Right renal cortex interstitium (tissue), 3 donors: ENCODE results near the gene GRK1. TPM values are rescaled to one million over a fixed set of nuclear protein-coding genes. Genes with fewer than 3 reads are reported as not detected.
A peak's percentile ranks its signal among the peaks of the same experiment; 100 is the strongest.

Source experiments
- DNase-seq, 3 donors: peaks; one replicate each; pipeline ENCODE4 v3.0.0-alpha.2; 2013; ENCODE audit warnings: low read depth in 3 of 3, low spot score in 2 of 3
- polyA plus RNA-seq, 3 donors: library from polyadenylated mRNA; unstranded; fragments of 120-200 nt; gene quantifications; one replicate each; pipeline ENCODE4 v1.2.1, GENCODE V29; 2013; ENCODE audit not compliant: insufficient read length in 3 of 3

The GRK1 gene
- polyA plus RNA-seq, 3 donors = 0.07 to 0.13 (median 0.12) TPM

GRCh38 chr13:113768018-113768905, 101.2 kb downstream of the GRK1 start:
- no peak for DNase-seq

DNA sequence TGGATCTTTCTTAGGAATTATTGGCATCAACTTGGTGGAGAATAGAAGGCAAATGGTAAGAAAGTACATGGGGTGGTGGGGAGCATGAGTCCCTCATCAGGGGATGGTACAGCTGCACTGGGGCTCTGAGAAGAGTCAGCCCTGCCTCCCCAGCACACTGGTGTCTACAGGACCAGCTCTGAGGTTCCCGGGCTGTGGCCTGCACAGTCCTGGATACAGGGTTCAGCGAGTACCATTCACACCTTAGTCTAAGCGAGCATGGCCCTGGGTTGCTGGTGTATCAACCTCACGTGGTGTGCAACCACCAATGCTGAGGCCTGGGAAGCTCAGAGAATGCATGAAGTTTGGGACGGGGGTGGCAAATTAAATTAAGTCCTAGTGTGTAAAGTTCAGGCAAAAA, 102.1 kb downstream of the GRK1 start:
- DNase-seq = no peak

DNA sequence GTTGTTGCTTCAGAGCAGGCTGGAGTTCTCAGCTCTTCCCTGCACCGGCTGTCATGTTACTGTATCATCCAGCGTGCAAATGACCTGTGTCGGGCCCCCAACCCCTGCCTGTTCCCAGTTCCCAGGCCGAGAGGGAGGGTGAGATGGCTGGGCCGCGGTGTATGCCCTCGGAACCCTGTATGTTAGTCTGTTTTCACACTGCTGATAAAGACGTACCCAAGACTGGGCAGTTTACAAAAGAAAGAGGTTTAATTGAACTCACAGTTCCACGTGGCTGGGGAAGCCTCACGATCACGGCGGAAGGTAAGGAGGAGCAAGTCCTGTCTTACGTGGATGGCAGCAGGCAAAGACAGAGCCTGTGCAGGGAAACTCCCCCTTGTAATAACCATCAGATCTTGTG, 102.9 kb downstream of the GRK1 start:
- DNase-seq = no peak

- no peak for DNase-seq
These were observed 103.4 kb downstream of the GRK1 start for GRCh38 chr13:113770441-113770840.

GRCh38 chr13:113770937-113771336, 103.9 kb downstream of the GRK1 start:
- no peak for DNase-seq

GRCh38 chr13:113771709-113772331, 104.8 kb downstream of the GRK1 start:
- no peak for DNase-seq

- no peak for DNase-seq
These were observed 107.4 kb downstream of the GRK1 start for GRCh38 chr13:113774177-113775107.

GRCh38 chr13:113775451-113776145, 108.6 kb downstream of the GRK1 start:
- no peak for DNase-seq

GRCh38 chr13:113776231-113777125, 109.5 kb downstream of the GRK1 start:
- no peak for DNase-seq

GRCh38 chr13:113777311-113778260, 110.6 kb downstream of the GRK1 start:
- DNase-seq = peak in 1 of 3 donors; percentile 44

GRCh38 chr13:113781571-113781970, 114.6 kb downstream of the GRK1 start:
- no peak for DNase-seq

DNA sequence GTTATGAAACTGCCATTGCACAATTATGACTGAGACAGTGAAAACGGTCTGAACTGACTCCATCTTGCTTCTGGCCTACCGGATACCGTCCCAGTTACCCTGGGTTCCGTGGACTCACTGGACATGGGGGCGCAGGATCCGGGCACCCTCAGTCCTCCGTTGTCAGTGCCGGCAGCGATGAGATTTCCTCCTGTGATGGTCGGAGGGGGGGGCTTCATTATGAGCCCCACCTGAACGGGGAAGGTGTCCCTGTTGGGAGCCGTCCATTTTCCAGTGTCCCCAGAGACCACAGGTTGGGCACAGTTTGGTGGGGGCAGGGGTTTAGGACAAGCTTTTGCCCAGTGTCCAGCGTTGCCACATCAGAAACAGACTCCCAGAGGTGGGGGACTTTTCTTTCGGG, 115.5 kb downstream of the GRK1 start:
- DNase-seq = no peak

- DNase-seq = no peak
These were observed 116.3 kb downstream of the GRK1 start for GRCh38 chr13:113783200-113783881.

DNA sequence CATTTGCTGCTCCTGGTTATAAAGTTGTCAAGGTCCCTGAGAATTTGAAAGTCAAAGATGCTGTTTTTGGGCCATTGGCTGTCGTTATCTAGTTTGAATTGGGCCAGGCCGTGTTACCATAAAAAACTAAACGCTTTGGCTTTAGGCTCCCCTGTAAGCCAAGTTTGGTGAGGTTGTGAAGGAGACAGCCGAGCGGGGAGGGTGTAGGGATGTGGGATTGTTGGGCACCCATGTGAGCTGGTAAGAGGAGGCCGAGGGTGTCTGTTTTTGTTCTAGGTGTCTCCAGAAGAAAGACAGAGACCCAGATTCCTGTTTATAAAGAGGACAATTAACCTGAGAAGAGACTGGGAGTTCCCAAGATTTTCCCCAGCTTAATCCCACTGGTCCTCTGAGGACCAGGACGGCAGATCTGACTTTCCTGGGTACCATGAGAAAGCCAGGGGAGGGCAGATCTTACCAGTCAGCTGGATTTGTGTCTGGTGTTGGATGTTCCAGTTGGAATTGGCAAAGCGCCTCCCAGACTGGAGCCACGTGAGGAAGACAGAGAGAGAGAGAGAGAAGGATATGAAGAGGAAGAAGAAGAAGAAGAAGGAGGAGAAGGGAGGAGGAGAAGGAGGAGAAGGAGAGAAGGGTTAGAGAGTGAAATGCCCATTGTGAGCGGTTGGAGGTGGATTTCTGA, 117.1 kb downstream of the GRK1 start:
- no peak for DNase-seq

DNA sequence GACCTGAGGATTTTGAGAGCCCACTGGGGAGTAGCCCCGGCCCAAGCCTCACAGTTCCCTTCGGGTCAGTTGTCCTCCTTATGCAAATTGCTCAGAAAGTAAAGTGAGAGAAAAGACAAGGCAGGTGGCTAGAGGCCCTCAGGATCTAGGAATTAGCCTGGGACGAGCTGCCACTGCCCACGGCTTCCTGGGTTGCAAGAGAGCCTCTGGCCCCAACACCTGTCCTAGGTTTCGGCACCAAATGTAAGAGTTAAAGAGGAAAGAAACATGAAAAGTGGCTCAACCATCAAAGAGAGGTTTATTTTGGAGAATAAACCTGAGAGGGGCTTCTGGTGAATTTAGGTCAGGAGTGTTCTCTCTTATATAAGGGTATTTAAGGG, 117.6 kb downstream of the GRK1 start:
- no peak for DNase-seq

- no peak for DNase-seq
These were observed 118.3 kb downstream of the GRK1 start for GRCh38 chr13:113785051-113786010.
